ENCODE measurements around the gene PUSL1.

PUSL1 gene

GRCh38 chr1:1282998-1283397 lies 25.4 kb upstream of the PUSL1 start:
- Histone ChIP-seq H3K36me3 (no peaks in the 10 kb centered on the region), H3K4me3 (ENCODE audit: low read depth, low read length) (no peak overlapping the region), H3K4me1 (peaks cover 3% of the 10 kb centered on the region), H3K27me3 (peaks cover 9% of the 10 kb centered on the region), H3K9me3 (no peaks in the 10 kb centered on the region)
- no peak for TF ChIP-seq CTCF (IDR thresholded peaks at IDR 0.05; ENCODE audit: low read depth, low read length)
- no peak for DNase-seq

- Histone ChIP-seq H3K36me3 (no peaks in the 10 kb centered on the region), H3K9me3 (no peaks in the 10 kb centered on the region), H3K27me3 (peaks cover 9% of the 10 kb centered on the region), H3K4me1 (peaks cover 3% of the 10 kb centered on the region), H3K4me3 (ENCODE audit: low read depth, low read length) (no peak overlapping the region)
- TF ChIP-seq CTCF (IDR thresholded peaks at IDR 0.05; ENCODE audit: low read depth, low read length) = no peak
- peak; percentile 64 for DNase-seq
Observed at GRCh38 chr1:1283821-1284220, 24.6 kb upstream of the PUSL1 start.

- Histone ChIP-seq H3K4me3 (ENCODE audit: low read depth, low read length) (no peak overlapping the region), H3K27me3 (peaks cover 9% of the 10 kb centered on the region), H3K4me1 (peaks cover 3% of the 10 kb centered on the region), H3K9me3 (no peaks in the 10 kb centered on the region), H3K36me3 (no peaks in the 10 kb centered on the region)
- DNase-seq = peak; percentile 16
- no peak for TF ChIP-seq CTCF (IDR thresholded peaks at IDR 0.05; ENCODE audit: low read depth, low read length)
Observed at GRCh38 chr1:1284221-1285101, 23.9 kb upstream of the PUSL1 start.

GRCh38 chr1:1285102-1285571 lies 23.3 kb upstream of the PUSL1 start:
- peak; percentile 17 for DNase-seq
- Histone ChIP-seq H3K36me3 (no peaks in the 10 kb centered on the region), H3K4me3 (ENCODE audit: low read depth, low read length) (no peak overlapping the region), H3K4me1 (peaks cover 3% of the 10 kb centered on the region), H3K27me3 (peaks cover 9% of the 10 kb centered on the region), H3K9me3 (no peaks in the 10 kb centered on the region)
- TF ChIP-seq CTCF (IDR thresholded peaks at IDR 0.05; ENCODE audit: low read depth, low read length) = no peak

GRCh38 chr1:1285611-1286311 lies 22.6 kb upstream of the PUSL1 start:
- Histone ChIP-seq H3K9me3 (no peaks in the 10 kb centered on the region), H3K36me3 (no peaks in the 10 kb centered on the region), H3K27me3 (peaks cover 14% of the 10 kb centered on the region), H3K4me1 (peaks cover 9% of the 10 kb centered on the region), H3K4me3 (ENCODE audit: low read depth, low read length) (no peak overlapping the region)
- peak; percentile 31 for DNase-seq
- no peak for TF ChIP-seq CTCF (IDR thresholded peaks at IDR 0.05; ENCODE audit: low read depth, low read length)

Data from BE2C (cell line).